B cell (primary cell): ENCODE measurements around the gene STK33.

Experiments
- EZH2 ChIP-seq: IDR thresholded peaks from 2 replicates; pipeline ENCODE4 v1.6.1; 2012; ENCODE audit warnings: borderline replicate concordance, low read depth, mild to moderate bottlenecking, moderate library complexity, low read length; ENCODE audit not compliant: insufficient read depth, poor library complexity, severe bottlenecking
- TF ChIP-seq, protein P1 (sequence below): fragments of 200-600 bp; IDR thresholded peaks from one replicate; pipeline ENCODE4 v1.8.0; 2022; ENCODE audit warnings: antibody characterized with exemption, mild to moderate bottlenecking

- TF ChIP-seq, protein P1, sequence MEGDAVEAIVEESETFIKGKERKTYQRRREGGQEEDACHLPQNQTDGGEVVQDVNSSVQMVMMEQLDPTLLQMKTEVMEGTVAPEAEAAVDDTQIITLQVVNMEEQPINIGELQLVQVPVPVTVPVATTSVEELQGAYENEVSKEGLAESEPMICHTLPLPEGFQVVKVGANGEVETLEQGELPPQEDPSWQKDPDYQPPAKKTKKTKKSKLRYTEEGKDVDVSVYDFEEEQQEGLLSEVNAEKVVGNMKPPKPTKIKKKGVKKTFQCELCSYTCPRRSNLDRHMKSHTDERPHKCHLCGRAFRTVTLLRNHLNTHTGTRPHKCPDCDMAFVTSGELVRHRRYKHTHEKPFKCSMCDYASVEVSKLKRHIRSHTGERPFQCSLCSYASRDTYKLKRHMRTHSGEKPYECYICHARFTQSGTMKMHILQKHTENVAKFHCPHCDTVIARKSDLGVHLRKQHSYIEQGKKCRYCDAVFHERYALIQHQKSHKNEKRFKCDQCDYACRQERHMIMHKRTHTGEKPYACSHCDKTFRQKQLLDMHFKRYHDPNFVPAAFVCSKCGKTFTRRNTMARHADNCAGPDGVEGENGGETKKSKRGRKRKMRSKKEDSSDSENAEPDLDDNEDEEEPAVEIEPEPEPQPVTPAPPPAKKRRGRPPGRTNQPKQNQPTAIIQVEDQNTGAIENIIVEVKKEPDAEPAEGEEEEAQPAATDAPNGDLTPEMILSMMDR: no peak
- TF ChIP-seq EZH2: no peak
These were observed 90.1 kb downstream of the STK33 start for GRCh38 chr11:8503910-8504364.
